IPS-18a (cell line): Measurements from ENCODE around the gene MICAL3.

Experiments used
- H3K27ac ChIP-seq: one replicate; pipeline ENCODE4 v1.5.1; 2013; ENCODE audit warnings: low read length
- H3K27me3 ChIP-seq: one replicate; pipeline ENCODE4 v1.6.1; 2013; ENCODE audit warnings: mild to moderate bottlenecking, low read length; ENCODE audit not compliant: control insufficient read depth, insufficient read depth
- H3K36me3 ChIP-seq: one replicate; pipeline ENCODE4 v1.6.1; 2013; ENCODE audit warnings: low read depth, low read length; ENCODE audit not compliant: control insufficient read depth
- H3K4me1 ChIP-seq: one replicate; pipeline ENCODE4 v1.6.1; 2013; ENCODE audit warnings: low read depth, low read length; ENCODE audit not compliant: control insufficient read depth
- H3K4me3 ChIP-seq: one replicate; pipeline ENCODE4 v1.5.1; 2013; ENCODE audit warnings: low read length
- H3K9ac ChIP-seq: one replicate; pipeline ENCODE4 v1.6.1; 2013; ENCODE audit warnings: mild to moderate bottlenecking, low read length, moderate library complexity
- H3K9me3 ChIP-seq: one replicate; pipeline ENCODE4 v1.6.1; 2013; ENCODE audit warnings: low read depth, low read length; ENCODE audit not compliant: control insufficient read depth

The MICAL3 gene

DNA sequence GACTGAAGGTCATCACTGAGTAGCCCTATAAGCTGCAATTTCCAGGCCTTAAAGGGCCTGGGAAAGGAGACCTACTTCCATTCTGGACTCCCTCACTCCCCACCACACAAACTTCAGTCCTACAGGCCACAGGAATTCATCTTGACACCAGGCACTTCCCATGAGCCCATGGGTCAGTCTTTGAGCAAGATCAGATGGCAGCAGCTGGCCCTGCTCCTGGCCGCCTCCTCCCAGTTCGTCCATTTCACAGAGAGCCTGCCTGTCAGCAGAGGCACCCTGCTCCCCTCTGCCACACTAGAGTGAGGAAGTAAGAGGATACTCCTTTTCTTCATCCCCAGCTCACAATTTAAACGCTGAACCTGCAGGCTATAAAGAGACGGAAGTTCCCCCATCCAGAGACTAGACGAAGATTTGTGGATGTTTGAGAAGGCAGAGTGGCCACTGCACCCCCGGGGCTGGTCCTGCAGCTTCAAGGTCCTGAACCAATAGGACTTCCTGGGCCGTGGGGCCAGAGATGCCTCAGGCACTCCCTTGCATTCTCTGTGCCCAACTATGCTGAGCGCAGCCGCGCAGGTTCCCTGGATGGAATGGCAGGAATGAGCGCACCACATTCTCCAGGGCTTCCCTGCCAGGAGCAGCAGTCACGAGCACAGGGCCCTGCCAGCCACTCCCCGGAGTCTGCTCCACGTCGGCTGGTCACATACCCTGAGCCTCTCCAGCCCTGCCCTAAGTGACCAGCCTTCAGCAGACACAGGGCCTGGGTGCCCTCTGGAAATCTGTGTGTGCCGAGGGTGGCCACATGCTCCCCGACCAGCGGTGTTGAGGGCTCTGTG is 216.6 kb downstream of the MICAL3 start:
- no peaks in the 10 kb centered on the region for H3K27me3 ChIP-seq
- H3K4me3 ChIP-seq, result no peak overlapping the region
- H3K27ac ChIP-seq, result no peak overlapping the region
- H3K9me3 ChIP-seq, result no peaks in the 10 kb centered on the region
- H3K9ac ChIP-seq, result no peak overlapping the region
- peaks cover 5% of the 10 kb centered on the region for H3K4me1 ChIP-seq
- no peaks in the 10 kb centered on the region for H3K36me3 ChIP-seq

DNA sequence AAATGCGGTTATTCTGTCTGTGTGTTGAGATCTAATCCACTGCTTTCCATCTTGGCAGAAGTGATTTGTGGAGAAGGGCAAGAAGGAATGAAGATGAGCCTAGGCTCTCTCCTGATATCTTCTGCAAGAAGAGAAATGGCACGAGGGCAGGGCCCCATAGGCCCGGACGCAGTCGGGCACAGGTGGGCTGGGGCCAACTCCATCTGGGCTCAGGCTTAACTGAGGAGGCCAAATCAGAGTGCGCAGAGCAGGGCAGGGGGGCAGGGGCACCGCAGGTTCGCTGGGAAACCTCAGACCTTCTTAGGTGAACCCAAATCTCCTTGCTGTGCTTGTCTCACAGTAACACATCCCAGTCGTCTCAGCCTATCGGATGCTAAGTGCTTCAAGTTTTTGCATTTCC is 217.3 kb downstream of the MICAL3 start:
- H3K9ac ChIP-seq, result no peak overlapping the region
- H3K4me3 ChIP-seq, result no peak overlapping the region

DNA sequence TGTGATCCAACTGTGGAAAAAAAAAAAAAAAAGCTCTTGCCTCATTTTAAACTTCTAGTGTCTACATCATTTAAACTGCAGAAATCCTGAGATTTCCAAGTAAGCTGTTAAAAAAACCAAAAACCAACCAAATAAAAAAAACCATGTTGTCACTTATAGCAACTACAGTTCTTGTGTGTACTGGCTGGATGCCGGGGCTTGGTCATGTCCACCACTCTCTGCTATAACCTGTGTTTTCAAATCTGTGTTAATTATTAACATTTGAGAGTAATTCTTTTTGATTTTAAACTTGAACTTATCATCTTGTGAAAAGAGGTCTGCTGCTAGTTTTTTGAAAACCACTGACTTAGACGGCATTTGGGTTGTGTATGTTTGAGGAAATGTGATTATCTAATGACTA is 217.9 kb downstream of the MICAL3 start:
- Histone ChIP-seq H3K27me3 (no peaks in the 10 kb centered on the region), H3K36me3 (no peaks in the 10 kb centered on the region), H3K9me3 (no peaks in the 10 kb centered on the region), H3K4me3 (no peak overlapping the region), H3K4me1 (peaks cover 5% of the 10 kb centered on the region), H3K27ac (no peak overlapping the region), H3K9ac (no peak overlapping the region)

More for the DNA sequence above, 217.3 kb downstream of the MICAL3 start:
- no peaks in the 10 kb centered on the region for H3K36me3 ChIP-seq
- no peak overlapping the region for H3K27ac ChIP-seq
- peaks cover 5% of the 10 kb centered on the region for H3K4me1 ChIP-seq
- no peaks in the 10 kb centered on the region for H3K27me3 ChIP-seq
- H3K9me3 ChIP-seq, result no peaks in the 10 kb centered on the region

DNA sequence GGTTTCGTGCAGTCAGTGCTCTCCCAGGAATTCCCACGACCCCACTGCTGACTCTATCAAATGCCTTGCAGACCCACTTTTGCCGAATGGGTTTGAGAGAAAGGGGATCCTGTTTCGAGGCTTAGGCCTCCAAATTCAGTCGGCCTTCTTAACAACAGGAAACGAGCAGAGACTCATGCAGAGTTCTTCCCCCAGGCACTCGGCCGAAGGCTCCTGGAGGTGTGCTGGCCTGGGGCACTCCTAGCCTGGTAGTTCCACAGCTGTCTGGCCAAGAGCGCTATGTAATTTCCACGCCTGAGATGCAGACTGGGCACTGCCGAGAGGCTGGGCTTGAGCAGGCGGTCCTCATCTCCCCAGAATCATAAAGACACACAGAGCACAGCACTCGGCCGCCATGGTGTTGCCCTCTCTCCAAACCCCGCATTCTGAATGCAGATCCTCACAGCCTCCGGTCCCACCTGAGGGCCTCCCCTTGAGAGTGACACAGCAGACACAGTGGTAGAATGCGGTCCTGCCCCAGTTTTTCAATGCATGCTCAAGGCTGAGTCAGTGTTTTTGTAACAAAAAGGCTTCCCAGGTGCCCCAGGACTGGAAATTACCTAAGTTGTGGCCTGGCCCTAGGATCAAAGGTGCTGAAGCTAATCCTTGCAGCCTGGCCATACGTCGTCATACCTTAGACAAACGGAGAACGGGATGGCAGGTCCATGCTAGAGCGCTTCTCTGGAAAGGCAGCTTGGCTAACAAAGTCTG is 219.9 kb downstream of the MICAL3 start:
- Histone ChIP-seq H3K9ac (no peak overlapping the region), H3K9me3 (no peaks in the 10 kb centered on the region), H3K36me3 (no peaks in the 10 kb centered on the region), H3K27ac (no peak overlapping the region), H3K27me3 (no peaks in the 10 kb centered on the region), H3K4me3 (no peak overlapping the region), H3K4me1 (peaks cover 5% of the 10 kb centered on the region)

DNA sequence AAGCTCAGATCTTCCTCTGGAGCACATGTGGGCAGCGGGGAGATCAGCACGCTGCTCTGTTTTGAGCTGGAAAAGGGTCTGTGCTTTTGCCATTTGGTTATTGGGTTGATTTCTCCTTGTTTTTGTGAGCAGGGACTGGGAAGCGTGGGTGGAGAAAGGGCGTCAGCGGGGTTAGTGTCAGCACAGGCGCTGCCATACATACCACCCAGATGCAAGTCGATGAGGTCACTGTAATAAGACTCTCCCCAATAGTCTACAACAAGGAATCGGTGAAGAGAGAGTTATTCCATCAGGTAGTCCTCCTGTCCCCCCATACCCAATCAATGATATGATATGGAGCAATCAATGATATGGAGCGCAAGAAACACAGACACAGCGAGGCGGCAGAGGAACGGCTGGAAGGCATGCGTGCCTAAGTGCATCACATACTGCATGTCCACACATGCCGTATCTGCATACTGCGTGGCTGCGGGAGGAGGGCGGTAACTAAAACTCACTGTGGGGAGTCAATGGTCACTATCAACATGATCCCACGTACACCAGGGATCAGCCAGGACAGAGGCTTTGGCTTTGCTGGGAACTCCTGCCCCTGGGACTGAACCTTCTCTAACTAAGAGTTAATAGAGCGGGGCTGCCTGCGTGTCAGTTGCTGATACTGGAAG is 220.6 kb downstream of the MICAL3 start:
- no peaks in the 10 kb centered on the region for H3K36me3 ChIP-seq
- no peak overlapping the region for H3K27ac ChIP-seq
- H3K27me3 ChIP-seq, result no peaks in the 10 kb centered on the region
- peaks cover 5% of the 10 kb centered on the region for H3K4me1 ChIP-seq
- no peaks in the 10 kb centered on the region for H3K9me3 ChIP-seq
- H3K4me3 ChIP-seq, result no peak overlapping the region
- H3K9ac ChIP-seq, result no peak overlapping the region

DNA sequence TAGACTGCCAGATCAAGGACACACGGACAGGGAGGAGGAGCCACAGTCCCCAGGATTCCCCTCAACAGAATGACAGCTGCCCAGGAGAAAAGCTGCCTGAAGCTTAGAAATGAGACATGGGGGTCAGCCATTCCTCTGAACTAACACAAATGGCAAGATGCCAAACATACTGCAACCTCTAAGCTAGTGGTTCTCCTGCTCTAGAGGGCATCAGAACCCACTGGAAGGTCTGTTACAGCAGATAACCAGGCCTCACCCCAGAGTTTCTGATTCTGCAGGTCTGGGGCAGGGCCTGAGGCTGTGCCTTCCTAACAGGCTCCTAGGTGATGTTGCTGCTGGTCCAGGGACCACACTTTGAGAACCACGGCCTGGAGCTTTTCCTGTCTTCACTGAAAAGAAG is 221.5 kb downstream of the MICAL3 start:
- no peak overlapping the region for H3K9ac ChIP-seq
- H3K27me3 ChIP-seq, result no peaks in the 10 kb centered on the region
- H3K36me3 ChIP-seq, result no peaks in the 10 kb centered on the region
- no peak overlapping the region for H3K27ac ChIP-seq
- H3K4me1 ChIP-seq, result peaks cover 5% of the 10 kb centered on the region
- no peaks in the 10 kb centered on the region for H3K9me3 ChIP-seq
- H3K4me3 ChIP-seq, result no peak overlapping the region

DNA sequence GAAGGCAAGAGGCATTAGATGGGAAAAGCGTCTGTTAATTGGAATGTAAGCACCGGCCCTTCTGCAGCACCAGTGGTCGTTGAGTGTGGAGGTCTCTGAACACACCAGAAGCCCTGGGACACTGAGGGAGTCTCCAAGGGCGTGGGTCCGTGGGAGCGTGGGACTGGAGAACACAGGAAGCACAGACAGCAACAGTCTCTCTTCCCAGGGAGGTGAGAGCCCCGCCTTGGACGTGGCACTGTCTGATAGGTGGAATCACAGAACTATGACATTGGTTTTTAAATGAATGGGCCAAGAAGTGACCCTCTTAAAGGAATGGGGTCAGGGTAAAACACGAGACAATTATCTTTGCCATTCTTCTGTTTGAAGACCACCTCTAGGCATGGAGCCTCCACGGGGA is 221.9 kb downstream of the MICAL3 start:
- H3K9ac ChIP-seq, result no peak overlapping the region
- H3K27ac ChIP-seq, result no peak overlapping the region
- peaks cover 5% of the 10 kb centered on the region for H3K4me1 ChIP-seq
- no peaks in the 10 kb centered on the region for H3K27me3 ChIP-seq
- H3K36me3 ChIP-seq, result no peaks in the 10 kb centered on the region
- H3K9me3 ChIP-seq, result no peaks in the 10 kb centered on the region
- H3K4me3 ChIP-seq, result no peak overlapping the region

DNA sequence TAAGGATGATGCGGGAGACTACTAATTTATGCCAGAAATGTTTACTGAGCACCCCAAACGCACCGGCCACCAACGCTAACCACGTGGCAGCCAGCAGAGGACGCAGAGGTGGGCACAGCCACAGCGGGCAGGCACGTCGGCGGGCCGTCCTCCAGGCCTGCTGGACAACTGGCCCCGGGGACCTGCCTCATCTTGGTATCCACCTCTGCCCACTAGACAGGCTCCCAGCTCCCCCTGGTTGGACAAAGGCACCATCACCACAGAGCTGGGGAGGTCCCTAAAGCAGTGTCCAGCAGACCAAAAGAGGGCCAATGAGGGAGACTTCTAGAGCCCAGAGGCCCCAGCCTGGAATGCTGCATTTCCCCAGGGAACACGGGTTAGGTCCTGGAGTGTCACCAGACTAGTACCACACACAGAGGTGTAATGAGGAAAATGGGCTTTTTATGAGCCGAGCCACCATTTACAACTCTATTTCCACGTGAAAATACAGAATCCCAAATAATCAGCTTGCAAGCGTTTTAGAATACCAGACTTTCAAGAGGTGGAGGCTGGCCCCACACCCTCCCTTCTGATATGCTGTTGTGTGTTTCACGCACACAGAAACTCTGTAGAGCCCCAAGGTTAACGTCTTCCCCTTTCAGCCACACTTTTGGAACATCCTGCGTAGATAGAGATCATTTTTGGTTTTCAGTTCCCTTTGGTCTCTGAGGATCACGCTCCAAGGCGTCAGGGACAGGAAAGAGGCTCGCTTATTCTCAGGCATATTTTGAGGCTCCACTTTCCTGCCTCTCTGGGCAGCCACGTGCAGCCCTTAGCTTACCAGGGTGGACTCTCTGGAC is 226.4 kb downstream of the MICAL3 start:
- H3K27me3 ChIP-seq, result no peaks in the 10 kb centered on the region
- H3K4me3 ChIP-seq, result no peak overlapping the region
- no peak overlapping the region for H3K27ac ChIP-seq
- no peaks in the 10 kb centered on the region for H3K4me1 ChIP-seq
- H3K9me3 ChIP-seq, result no peaks in the 10 kb centered on the region
- H3K9ac ChIP-seq, result no peak overlapping the region
- H3K36me3 ChIP-seq, result no peaks in the 10 kb centered on the region

DNA sequence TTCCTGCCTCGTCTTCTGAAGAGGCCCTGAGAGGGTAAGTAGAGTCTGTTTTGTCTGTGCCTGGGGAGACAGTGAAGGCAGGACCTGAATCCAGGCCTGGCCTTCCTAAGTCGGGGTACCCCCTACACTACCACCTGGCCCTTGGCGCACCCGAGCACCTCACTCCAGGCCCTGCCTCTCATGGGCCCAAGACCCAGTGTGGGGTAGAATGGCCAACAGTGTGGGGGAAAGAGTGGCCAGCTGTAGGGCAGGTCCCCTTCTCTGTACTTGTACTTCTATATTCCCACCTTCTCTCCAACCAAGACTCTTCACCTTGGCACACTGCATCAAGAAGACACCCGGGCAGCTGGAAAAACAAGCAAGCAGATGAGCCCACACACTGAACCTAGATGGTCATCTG is 227.7 kb downstream of the MICAL3 start:
- Histone ChIP-seq H3K4me3 (no peak overlapping the region), H3K9me3 (no peaks in the 10 kb centered on the region), H3K27me3 (no peaks in the 10 kb centered on the region), H3K36me3 (no peaks in the 10 kb centered on the region), H3K9ac (no peak overlapping the region), H3K27ac (no peak overlapping the region), H3K4me1 (no peaks in the 10 kb centered on the region)

DNA sequence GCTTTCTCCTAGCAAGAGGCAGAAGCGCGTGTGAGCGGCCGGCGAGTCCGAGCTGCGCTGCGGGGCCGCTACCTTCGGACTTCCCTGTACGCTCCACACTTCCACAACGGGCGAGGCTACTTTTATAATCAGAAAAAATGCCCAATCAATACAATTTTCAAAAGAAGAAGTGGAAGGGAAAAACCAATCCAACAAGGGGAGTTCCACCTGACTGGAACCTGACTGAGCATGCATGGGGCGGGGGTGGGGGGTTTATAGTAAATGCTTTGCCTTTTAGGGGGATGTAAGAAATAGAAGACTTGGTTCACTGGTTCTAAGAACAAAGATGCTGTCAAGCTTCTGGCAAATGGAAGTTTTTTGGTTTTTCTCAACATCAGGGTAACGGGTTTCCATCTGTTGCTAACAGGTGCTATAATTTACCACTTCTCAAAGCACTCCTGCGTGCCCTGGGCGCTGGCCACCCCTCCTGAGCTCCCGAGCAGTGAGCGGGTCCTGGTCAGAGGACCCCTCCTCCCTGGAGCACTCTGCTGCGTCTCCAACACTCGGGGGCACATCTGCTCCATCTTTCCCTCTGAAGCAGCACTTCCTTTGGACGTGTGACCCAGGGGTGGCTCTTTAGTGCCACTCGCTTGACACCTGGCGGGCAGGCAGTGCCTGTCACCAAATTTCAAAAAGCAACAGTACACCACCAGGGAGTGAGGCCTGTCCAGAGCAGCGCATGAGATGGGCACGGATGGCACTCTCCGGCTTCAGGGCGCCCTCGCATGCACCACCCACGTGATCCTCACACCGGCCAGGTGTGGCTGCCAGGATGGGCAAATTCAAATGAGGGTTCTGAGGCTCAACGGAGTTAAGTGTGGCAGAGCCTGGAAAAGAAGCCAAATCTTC is 228.5 kb downstream of the MICAL3 start:
- H3K4me1 ChIP-seq, result no peaks in the 10 kb centered on the region
- H3K36me3 ChIP-seq, result no peaks in the 10 kb centered on the region
- H3K9ac ChIP-seq, result no peak overlapping the region
- no peaks in the 10 kb centered on the region for H3K27me3 ChIP-seq
- no peaks in the 10 kb centered on the region for H3K9me3 ChIP-seq
- no peak overlapping the region for H3K27ac ChIP-seq
- H3K4me3 ChIP-seq, result no peak overlapping the region
